Right atrium auricular region (tissue), 2 donors: ENCODE data around the gene TBC1D10B. TPM values are rescaled to one million over a fixed set of nuclear protein-coding genes. Genes with fewer than 3 reads are reported as not detected.

Source experiments
- DNase-seq: peaks from one replicate; pipeline ENCODE4 v3.0.0-alpha.2; 2019; ENCODE audit warnings: low spot score
- H3K27ac ChIP-seq, 2 donors: fragments of 200-600 bp; sonication (generic); 1 replicate in 1 of 2; 2 replicates in 1 of 2; pipeline ENCODE4 v1.5.1; 2016 to 2019
- H3K27me3 ChIP-seq, 2 donors: fragments of 200-600 bp; sonication (generic); one replicate each; pipeline versions ENCODE4 v1.5.1 to v1.6.0; 2017 to 2019
- H3K36me3 ChIP-seq: fragments of 200-600 bp; sonication (generic); one replicate; pipeline ENCODE4 v1.5.1; 2016
- H3K4me1 ChIP-seq, 2 donors: fragments of 200-600 bp; sonication (generic); one replicate each; pipeline versions ENCODE4 v1.5.1 to v1.6.0; 2017 to 2019
- H3K4me3 ChIP-seq, 2 donors: fragments of 200-600 bp; sonication (generic); 1 replicate in 1 of 2; 2 replicates in 1 of 2; pipeline ENCODE4 v1.5.1; 2017 to 2019; ENCODE audit warnings: mild to moderate bottlenecking in 1 of 2, moderate library complexity in 1 of 2
- H3K9me3 ChIP-seq, 2 donors: fragments of 200-600 bp; sonication (generic); one replicate each; pipeline ENCODE4 v1.5.1; 2019
- CTCF ChIP-seq, 2 donors: fragments of 200-600 bp; sonication (generic); IDR thresholded peaks; one replicate each; pipeline ENCODE4 v1.5.1; 2019; ENCODE audit warnings: antibody characterized with exemption in 2 of 2
- total RNA-seq, 2 donors: library from RNA; depleted of rRNA; stranded (reverse); fragments of >200 nt; gene quantifications; one replicate each; pipeline ENCODE4 v1.1.0, GENCODE V29; 2016

Gene TBC1D10B
- total RNA-seq, 2 donors from 2014 or later = 20.0 to 22.3 TPM

- H3K27ac ChIP-seq = peak overlapping the region; percentile 84 to 89
- peak; percentile 72 for DNase-seq
- H3K4me3 ChIP-seq = peak overlapping the region; percentile 83
- no peak for TF ChIP-seq CTCF (IDR thresholded peaks at IDR 0.05)
- H3K27me3 ChIP-seq = no peaks in the 10 kb centered on the region
- peaks cover 0 to 26% of the 10 kb centered on the region in 2 donors for H3K4me1 ChIP-seq
- peaks cover 11% of the 10 kb centered on the region for H3K36me3 ChIP-seq
- H3K9me3 ChIP-seq = no peaks in the 10 kb centered on the region
Measured at GRCh38 chr16:30394592-30395154, 24.4 kb upstream of the TBC1D10B start.

- TF ChIP-seq CTCF (IDR thresholded peaks at IDR 0.05) = no peak
- H3K4me1 ChIP-seq = peaks cover 0 to 8% of the 10 kb centered on the region in 2 donors
- H3K9me3 ChIP-seq = no peaks in the 10 kb centered on the region
- no peaks in the 10 kb centered on the region for H3K36me3 ChIP-seq
- no peak overlapping the region for H3K4me3 ChIP-seq
- DNase-seq = no peak
- H3K27me3 ChIP-seq = no peaks in the 10 kb centered on the region
- H3K27ac ChIP-seq = no peak overlapping the region
Measured at GRCh38 chr16:30383521-30383920, 13.2 kb upstream of the TBC1D10B start.

GRCh38 chr16:30382111-30382881 is 12.0 kb upstream of the TBC1D10B start, which contains the start of gene SEPTIN1:
Gene SEPTIN1, minus strand, starts transcription at chr16:30382561. Its CDS starts 19 bp downstream, at chr16:30382542.
- Histone ChIP-seq H3K4me1 (peaks cover 0 to 10% of the 10 kb centered on the region in 2 donors), H3K9me3 (no peaks in the 10 kb centered on the region), H3K4me3 (no peak within 1 kb of the TSS), H3K27me3 (no peaks in the 10 kb centered on the region), H3K27ac (no peak within 1 kb of the TSS), H3K36me3 (no peaks in the 10 kb centered on the region)
- DNase-seq = no peak
- no peak for TF ChIP-seq CTCF (IDR thresholded peaks at IDR 0.05)

- no peak overlapping the region for H3K27ac ChIP-seq
- H3K36me3 ChIP-seq = no peaks in the 10 kb centered on the region
- no peaks in the 10 kb centered on the region for H3K27me3 ChIP-seq
- H3K4me3 ChIP-seq = no peak overlapping the region
- H3K9me3 ChIP-seq = no peaks in the 10 kb centered on the region
- peaks cover 0 to 15% of the 10 kb centered on the region in 2 donors for H3K4me1 ChIP-seq
- TF ChIP-seq CTCF (IDR thresholded peaks at IDR 0.05) = no peak
- no peak for DNase-seq
Measured at GRCh38 chr16:30381291-30382041, 11.2 kb upstream of the TBC1D10B start.

GRCh38 chr16:30380803-30381208 is 10.5 kb upstream of the TBC1D10B start:
- Histone ChIP-seq H3K27ac (no peak overlapping the region), H3K4me1 (peaks cover 0 to 15% of the 10 kb centered on the region in 2 donors), H3K27me3 (no peaks in the 10 kb centered on the region), H3K36me3 (no peaks in the 10 kb centered on the region), H3K9me3 (no peaks in the 10 kb centered on the region), H3K4me3 (no peak overlapping the region)
- DNase-seq = no peak
- no peak for TF ChIP-seq CTCF (IDR thresholded peaks at IDR 0.05)
